PC-3 (cell line): ENCODE measurements around the gene JMJD6. TPM values are rescaled to one million over a fixed set of nuclear protein-coding genes. Genes with fewer than 3 reads are reported as not detected.
"Not testable (repeated sequence)": the region's sequence is repeated elsewhere in the genome, so short reads cannot be mapped to it uniquely, and the experiment has no call there.

Experiments used
- ATAC-seq: fragments of 200-7000 bp; cut with Tn5 transposase; 2 replicates; pipeline ENCODE4 v1.9.1; 2020; ENCODE audit warnings: mild to moderate bottlenecking, moderate library complexity
- BruUV-seq: library from RNA; stranded (reverse); fragments of 400-500 nt; replicated peaks from 2 replicates; lab custom pipeline; 2021; lab: Mats Ljungman, UMichigan
- CTCF ChIA-PET: fragments of 300-600 bp; sonication (Branson Sonifier 250); formaldehyde crosslinking; loops from one replicate; lab custom pipeline; 2022; ENCODE audit warnings: antibody characterized with exemption; lab: Charles Lee
- POLR2A ChIA-PET: fragments of 300-600 bp; sonication (Branson Sonifier 250); formaldehyde crosslinking; loops from one replicate; lab custom pipeline; 2022; ENCODE audit warnings: antibody characterized with exemption; ENCODE audit not compliant: unreplicated experiment; lab: Charles Lee
- DNase-seq: peaks from one replicate; pipeline ENCODE4 v3.0.0-alpha.2; 2015
- H2AFZ ChIP-seq: fragments of 300-600 bp; sonication (generic); 2 replicates; pipeline ENCODE4 v1.6.0; 2016; ENCODE audit warnings: antibody characterized with exemption, low read length
- H3F3A ChIP-seq: fragments of 300-600 bp; sonication (generic); one replicate; pipeline ENCODE4 v1.6.0; 2017; ENCODE audit warnings: antibody characterized with exemption, low read length, control low read depth, mild to moderate bottlenecking; ENCODE audit not compliant: unreplicated experiment
- H3K27ac ChIP-seq: fragments of 300-600 bp; sonication (generic); 2 replicates; pipeline ENCODE4 v1.5.1; 2016; ENCODE audit warnings: mild to moderate bottlenecking, low read length
- H3K27me3 ChIP-seq: fragments of 300-600 bp; sonication (generic); 2 replicates; pipeline ENCODE4 v1.6.1; 2016; ENCODE audit warnings: low read length, mixed read lengths
- H3K36me3 ChIP-seq: fragments of 300-600 bp; sonication (generic); 2 replicates; pipeline ENCODE4 v1.6.1; 2016; ENCODE audit warnings: low read depth, mixed run types, low read length, mixed read lengths
- H3K4me1 ChIP-seq: fragments of 300-600 bp; sonication (generic); 2 replicates; pipeline ENCODE4 v1.5.1; 2016; ENCODE audit warnings: low read length; ENCODE audit not compliant: insufficient read depth
- H3K4me2 ChIP-seq: fragments of 300-600 bp; sonication (generic); 2 replicates; pipeline ENCODE4 v1.6.0; 2016; ENCODE audit warnings: low read length
- H3K4me3 ChIP-seq: fragments of 300-600 bp; sonication (generic); 2 replicates; pipeline ENCODE4 v1.5.1; 2016; ENCODE audit warnings: mild to moderate bottlenecking, low read length, mixed read lengths
- H3K79me2 ChIP-seq: fragments of 300-600 bp; sonication (generic); 2 replicates; pipeline ENCODE4 v1.6.1; 2017; ENCODE audit warnings: low read length, mixed read lengths
- H3K9ac ChIP-seq: fragments of 300-600 bp; sonication (generic); 2 replicates; pipeline ENCODE4 v1.6.0; 2016; ENCODE audit warnings: mild to moderate bottlenecking, low read length
- H3K9me2 ChIP-seq: fragments of 300-600 bp; sonication (generic); replicated peaks from 2 replicates; pipeline ENCODE4 v1.6.1; 2016; ENCODE audit warnings: mixed run types, low read length, mixed read lengths
- H3K9me3 ChIP-seq: fragments of 300-600 bp; sonication (generic); 2 replicates; pipeline ENCODE4 v1.6.1; 2016; ENCODE audit warnings: low read length, mixed read lengths
- H4K20me1 ChIP-seq: fragments of 300-600 bp; sonication (generic); 2 replicates; pipeline ENCODE4 v1.6.1; 2016; ENCODE audit warnings: low read length, mixed read lengths
- EZH2 ChIP-seq: fragments of 300-600 bp; sonication (generic); IDR thresholded peaks from one replicate; pipeline ENCODE4 v1.6.1; 2017; ENCODE audit warnings: antibody characterized with exemption, mild to moderate bottlenecking, low read length; ENCODE audit not compliant: unreplicated experiment
- EZH2phosphoT487 ChIP-seq: fragments of 300-600 bp; sonication (generic); IDR thresholded peaks from 2 replicates; pipeline ENCODE4 v1.6.1; 2018; ENCODE audit warnings: mild to moderate bottlenecking, antibody characterized with exemption, low read length, borderline replicate concordance
- intact Hi-C: fragments of 100-400 bp; cut with micrococcal nuclease; formaldehyde crosslinking; loops from 2 replicates; pipeline ENCODE4 v1.9.0; 2023
- total RNA-seq: library from RNA; depleted of rRNA; stranded (reverse); fragments of >200 nt; gene quantifications from 2 replicates; pipeline ENCODE4 v1.2.3, GENCODE V29; 2014
- TF ChIP-seq, protein P1 (sequence below): fragments of 300-600 bp; sonication (generic); conservative IDR thresholded peaks from 2 replicates; pipeline ENCODE4 v1.5.1; 2017; ENCODE audit warnings: antibody characterized with exemption, low read depth, mild to moderate bottlenecking, low read length

Gene JMJD6
- total RNA-seq, 1 experiment from 2014 or later = 39.0 TPM

DNA sequence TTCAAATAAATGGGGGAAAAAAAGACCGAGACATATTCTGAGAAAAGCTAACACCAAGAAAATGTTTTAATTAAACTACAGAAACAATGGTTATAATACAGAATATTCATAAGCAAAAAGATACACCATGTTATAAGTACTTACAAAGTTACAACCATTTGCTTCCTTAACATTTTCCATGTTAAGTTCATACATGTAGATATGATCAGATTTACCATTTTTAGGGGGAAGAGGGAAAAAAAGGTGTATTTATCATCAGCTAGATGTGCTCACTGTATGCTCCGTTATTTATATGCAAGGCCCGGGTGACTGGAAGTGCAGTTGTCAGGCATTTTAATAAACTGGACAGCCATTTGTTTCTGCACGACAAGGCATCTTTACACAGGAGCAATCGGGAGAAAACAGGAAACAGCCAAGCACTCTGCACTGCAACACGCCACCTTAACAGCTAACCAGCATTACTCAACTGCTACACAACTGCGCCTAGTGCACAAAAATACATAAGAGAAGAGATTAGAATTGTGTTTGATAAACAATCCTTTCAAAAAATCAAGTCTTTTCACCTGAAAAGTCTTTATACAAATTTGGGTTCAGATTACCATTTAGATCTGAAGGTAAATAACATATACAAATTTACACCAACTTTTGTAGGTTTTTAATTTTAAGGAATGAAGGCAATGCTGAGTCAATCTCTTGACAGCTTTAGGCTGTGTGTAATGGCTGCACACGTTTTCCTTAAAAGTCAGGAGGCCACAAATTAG is 7.9 kb upstream of the JMJD6 start:
- Histone ChIP-seq H3K9ac (peak overlapping the region; percentile 98), H3K27ac (no peak overlapping the region), H2AFZ (no peak overlapping the region), H4K20me1 (peaks cover 45% of the 10 kb centered on the region), H3K4me1 (peaks cover 26% of the 10 kb centered on the region), H3K79me2 (peaks cover 85% of the 10 kb centered on the region), H3K9me2 (no peaks in the 10 kb centered on the region), H3K27me3 (no peaks in the 10 kb centered on the region), H3K4me3 (peak overlapping the region; percentile 89), H3K36me3 (peaks cover 49% of the 10 kb centered on the region), H3K9me3 (no peaks in the 10 kb centered on the region), H3K4me2 (peak overlapping the region; percentile 83), H3F3A (peaks cover 27% of the 10 kb centered on the region)
- ChIA-PET CTCF (no interaction called here), POLR2A (no interaction called here)
- BruUV-seq = no TSS peak
- no peak for ATAC-seq
- no peak for DNase-seq
- TF ChIP-seq EZH2 = no peak
- intact Hi-C loops = loop anchor here (10.0 kb wide), 1 partner anchor 551 kb away; no protein-coding TSS in a partner anchor

DNA sequence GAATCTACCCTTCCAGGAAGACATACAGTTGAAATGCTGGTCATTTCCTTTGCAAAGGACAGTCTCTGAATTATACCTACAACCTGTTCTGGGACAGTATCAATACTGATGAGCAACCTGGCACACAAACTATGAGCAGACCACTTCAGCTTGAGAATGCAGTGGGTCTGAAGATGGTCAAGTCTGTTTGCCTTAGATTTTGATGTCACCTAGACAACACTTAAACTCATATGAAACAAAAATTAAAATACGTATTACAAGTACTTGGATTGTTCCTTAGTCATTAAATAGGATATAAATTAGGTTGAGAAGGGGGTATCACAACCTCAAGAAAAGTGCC is 7.2 kb upstream of the JMJD6 start:
- peaks cover 49% of the 10 kb centered on the region for H3K36me3 ChIP-seq
- intact Hi-C loops = loop anchor here (10.0 kb wide), 1 partner anchor 551 kb away; no protein-coding TSS in a partner anchor
- POLR2A ChIA-PET = no interaction called here

DNA sequence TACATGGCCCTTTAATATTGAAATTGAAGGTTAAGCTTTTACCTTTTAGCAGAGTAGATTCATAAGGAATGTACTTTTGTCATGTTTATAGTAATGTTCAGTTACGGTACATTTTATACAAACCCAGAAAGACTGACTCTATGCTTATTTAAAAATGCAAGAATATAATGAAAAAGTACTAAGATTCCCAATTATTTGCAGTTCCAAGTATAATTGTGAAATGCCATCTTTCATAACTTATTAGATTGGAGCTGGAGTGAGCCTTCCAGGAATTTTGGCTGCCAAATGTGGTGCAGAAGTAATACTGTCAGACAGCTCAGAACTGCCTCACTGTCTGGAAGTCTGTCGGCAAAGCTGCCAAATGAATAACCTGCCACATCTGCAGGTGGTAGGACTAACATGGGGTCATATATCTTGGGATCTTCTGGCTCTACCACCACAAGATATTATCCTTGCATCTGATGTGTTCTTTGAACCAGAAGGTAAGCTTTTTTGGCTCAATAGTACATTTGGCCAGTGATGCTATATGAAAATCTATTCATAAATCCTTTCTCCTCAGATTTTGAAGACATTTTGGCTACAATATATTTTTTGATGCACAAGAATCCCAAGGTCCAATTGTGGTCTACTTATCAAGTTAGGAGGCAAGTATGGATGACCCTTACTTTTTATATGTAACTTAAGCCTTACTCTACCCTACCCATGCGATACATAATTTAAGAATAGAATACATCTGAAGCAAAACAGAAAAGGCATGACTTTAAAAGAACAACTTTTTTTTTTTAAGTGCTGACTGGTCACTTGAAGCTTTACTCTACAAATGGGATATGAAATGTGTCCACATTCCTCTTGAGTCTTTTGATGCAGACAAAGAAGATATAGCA is 6.6 kb upstream of the JMJD6 start:
- peak overlapping the region; percentile 89 for H3K4me3 ChIP-seq
- H3K9me3 ChIP-seq = no peaks in the 10 kb centered on the region
- intact Hi-C loops = loop anchor here (10.0 kb wide), 1 partner anchor 552 kb away; no protein-coding TSS in a partner anchor
- no peaks in the 10 kb centered on the region for H3K9me2 ChIP-seq
- DNase-seq (no peak), ATAC-seq (no peak)
- H3K79me2 ChIP-seq = peaks cover 84% of the 10 kb centered on the region
- H3K36me3 ChIP-seq = peaks cover 49% of the 10 kb centered on the region
- peaks cover 45% of the 10 kb centered on the region for H4K20me1 ChIP-seq
- TF ChIP-seq, protein P1, sequence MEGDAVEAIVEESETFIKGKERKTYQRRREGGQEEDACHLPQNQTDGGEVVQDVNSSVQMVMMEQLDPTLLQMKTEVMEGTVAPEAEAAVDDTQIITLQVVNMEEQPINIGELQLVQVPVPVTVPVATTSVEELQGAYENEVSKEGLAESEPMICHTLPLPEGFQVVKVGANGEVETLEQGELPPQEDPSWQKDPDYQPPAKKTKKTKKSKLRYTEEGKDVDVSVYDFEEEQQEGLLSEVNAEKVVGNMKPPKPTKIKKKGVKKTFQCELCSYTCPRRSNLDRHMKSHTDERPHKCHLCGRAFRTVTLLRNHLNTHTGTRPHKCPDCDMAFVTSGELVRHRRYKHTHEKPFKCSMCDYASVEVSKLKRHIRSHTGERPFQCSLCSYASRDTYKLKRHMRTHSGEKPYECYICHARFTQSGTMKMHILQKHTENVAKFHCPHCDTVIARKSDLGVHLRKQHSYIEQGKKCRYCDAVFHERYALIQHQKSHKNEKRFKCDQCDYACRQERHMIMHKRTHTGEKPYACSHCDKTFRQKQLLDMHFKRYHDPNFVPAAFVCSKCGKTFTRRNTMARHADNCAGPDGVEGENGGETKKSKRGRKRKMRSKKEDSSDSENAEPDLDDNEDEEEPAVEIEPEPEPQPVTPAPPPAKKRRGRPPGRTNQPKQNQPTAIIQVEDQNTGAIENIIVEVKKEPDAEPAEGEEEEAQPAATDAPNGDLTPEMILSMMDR = no peak
- TF ChIP-seq EZH2 (no peak), EZH2phosphoT487 (no peak)
- H3K27ac ChIP-seq = no peak overlapping the region
- no peak overlapping the region for H2AFZ ChIP-seq
- no TSS peak for BruUV-seq
- no peaks in the 10 kb centered on the region for H3K27me3 ChIP-seq
- H3K4me2 ChIP-seq = peak overlapping the region; percentile 83
- ChIA-PET CTCF (no interaction called here), POLR2A (no interaction called here)
- peaks cover 27% of the 10 kb centered on the region for H3F3A ChIP-seq
- H3K4me1 ChIP-seq = peaks cover 21% of the 10 kb centered on the region
- H3K9ac ChIP-seq = no peak overlapping the region

More for the DNA sequence above, 7.2 kb upstream of the JMJD6 start:
- Histone ChIP-seq H3K27me3 (no peaks in the 10 kb centered on the region), H3K4me3 (peak overlapping the region; percentile 89), H3F3A (peaks cover 27% of the 10 kb centered on the region), H3K4me1 (peaks cover 19% of the 10 kb centered on the region), H2AFZ (no peak overlapping the region), H3K27ac (no peak overlapping the region), H3K79me2 (peaks cover 84% of the 10 kb centered on the region), H3K4me2 (peak overlapping the region; percentile 83), H3K9me3 (no peaks in the 10 kb centered on the region), H3K9ac (no peak overlapping the region), H4K20me1 (peaks cover 45% of the 10 kb centered on the region), H3K9me2 (no peaks in the 10 kb centered on the region)
- ATAC-seq (no peak), DNase-seq (no peak)
- TF ChIP-seq EZH2phosphoT487 = no peak
- no TSS peak for BruUV-seq
- CTCF ChIA-PET = no interaction called here

DNA sequence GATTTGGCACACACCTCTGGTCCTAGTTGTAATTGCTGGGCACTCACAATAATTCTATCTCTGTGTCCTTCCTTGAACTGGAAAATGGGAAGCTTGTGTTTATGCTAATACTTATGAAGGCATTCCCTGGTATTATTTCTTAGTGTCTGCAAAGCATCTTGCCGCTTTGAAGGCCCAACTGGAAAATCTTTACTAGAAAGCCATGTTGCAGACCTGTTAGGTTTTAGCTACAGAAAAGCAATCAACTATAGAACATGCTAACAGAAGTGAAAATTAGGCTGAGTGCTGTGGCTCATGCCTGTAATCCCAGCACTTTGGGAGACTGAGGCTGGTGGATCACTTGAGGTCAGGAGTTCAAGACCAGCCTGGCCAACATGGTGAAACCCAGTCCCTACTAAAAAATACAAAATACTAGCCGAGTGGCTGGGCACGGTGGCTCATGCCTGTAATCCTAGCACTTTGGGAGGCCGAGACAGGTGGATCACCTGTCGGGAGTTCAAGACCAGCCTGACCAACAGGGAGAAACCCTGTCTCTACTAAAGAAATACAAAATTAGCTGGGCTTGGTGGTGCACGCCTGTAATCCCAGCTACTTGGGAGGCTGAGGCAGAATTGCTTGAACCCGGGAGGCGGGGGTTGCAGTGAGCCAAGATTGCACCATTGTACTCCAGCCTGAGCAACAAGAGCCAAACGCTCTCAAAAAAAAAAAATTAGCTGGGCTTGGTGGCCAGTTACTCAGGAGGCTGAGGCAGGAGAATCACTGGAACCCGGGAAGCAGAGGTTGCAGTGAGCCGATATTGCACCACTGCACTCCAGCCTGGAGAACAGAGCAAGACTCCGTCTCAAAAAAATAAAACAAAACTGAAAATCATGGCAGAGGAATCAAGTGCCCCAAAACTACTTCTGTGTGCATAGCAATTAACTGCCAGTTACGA is 5.7 kb upstream of the JMJD6 start:
- peaks cover 49% of the 10 kb centered on the region for H3K36me3 ChIP-seq
- H3K27ac ChIP-seq, H3K27me3 ChIP-seq, H3K4me2 ChIP-seq, DNase-seq, H2AFZ ChIP-seq, H3K9me3 ChIP-seq, POLR2A ChIA-PET, ATAC-seq, BruUV-seq, CTCF ChIA-PET, H3K9ac ChIP-seq, H3K9me2 ChIP-seq, H3K4me3 ChIP-seq: not testable (repeated sequence)
- peaks cover 92% of the 10 kb centered on the region for H3K79me2 ChIP-seq
- peaks cover 53% of the 10 kb centered on the region for H4K20me1 ChIP-seq
- peaks cover 29% of the 10 kb centered on the region for H3K4me1 ChIP-seq
- intact Hi-C loops = loop anchor here (10.0 kb wide), 1 partner anchor 553 kb away; no protein-coding TSS in a partner anchor
- peaks cover 27% of the 10 kb centered on the region for H3F3A ChIP-seq
